Measurements from ENCODE around the gene FRMD4A.

DNA sequence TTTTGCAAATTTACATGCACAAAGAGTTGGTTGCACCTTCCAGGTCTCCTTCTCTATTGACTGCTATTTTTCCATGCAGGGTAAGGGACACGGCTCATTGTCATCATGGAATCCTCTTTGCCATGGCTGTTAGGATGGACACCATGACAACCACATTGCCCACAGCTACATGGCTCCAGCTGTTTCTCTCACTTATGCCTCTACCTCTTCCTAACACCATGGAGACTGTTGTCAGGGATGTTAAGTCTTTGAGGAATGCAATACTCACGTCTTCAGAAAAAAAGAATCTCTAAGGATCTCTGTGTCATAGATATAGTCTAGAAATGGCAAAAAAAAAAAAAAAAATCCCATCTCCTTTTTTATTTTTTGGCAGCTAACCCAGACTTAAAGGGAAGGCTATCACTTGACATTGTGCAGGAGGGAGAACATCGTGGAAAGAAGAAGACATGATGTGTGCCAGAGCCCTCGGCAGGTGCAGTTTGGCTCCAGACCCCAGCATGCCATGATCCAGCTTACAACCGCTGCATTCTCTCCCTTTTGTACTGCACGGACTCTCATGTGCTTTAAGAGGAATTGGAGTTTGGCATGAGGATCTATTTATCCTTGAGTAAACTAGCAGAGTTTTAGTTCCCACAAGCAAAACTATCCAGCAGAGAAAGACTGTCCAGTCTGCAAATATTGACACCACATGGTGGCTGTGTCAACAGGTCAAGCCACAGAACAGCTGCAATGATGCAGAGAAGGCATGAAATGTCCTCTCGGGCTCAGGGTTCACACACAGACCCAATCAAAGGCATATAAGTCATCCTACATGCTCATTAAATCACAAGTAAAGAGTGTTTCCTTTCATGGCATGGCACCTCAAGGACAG is 70.8 kb downstream of the FRMD4A start:
- TF ChIP-seq, protein P1, sequence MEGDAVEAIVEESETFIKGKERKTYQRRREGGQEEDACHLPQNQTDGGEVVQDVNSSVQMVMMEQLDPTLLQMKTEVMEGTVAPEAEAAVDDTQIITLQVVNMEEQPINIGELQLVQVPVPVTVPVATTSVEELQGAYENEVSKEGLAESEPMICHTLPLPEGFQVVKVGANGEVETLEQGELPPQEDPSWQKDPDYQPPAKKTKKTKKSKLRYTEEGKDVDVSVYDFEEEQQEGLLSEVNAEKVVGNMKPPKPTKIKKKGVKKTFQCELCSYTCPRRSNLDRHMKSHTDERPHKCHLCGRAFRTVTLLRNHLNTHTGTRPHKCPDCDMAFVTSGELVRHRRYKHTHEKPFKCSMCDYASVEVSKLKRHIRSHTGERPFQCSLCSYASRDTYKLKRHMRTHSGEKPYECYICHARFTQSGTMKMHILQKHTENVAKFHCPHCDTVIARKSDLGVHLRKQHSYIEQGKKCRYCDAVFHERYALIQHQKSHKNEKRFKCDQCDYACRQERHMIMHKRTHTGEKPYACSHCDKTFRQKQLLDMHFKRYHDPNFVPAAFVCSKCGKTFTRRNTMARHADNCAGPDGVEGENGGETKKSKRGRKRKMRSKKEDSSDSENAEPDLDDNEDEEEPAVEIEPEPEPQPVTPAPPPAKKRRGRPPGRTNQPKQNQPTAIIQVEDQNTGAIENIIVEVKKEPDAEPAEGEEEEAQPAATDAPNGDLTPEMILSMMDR (IDR thresholded peaks at IDR 0.05; ENCODE audit: borderline replicate concordance, extremely low read depth, low read length, poor library complexity, severe bottlenecking): no peak
- TF ChIP-seq EZH2 (IDR thresholded peaks at IDR 0.05; ENCODE audit: borderline replicate concordance, low read depth, low read length, severe bottlenecking): no peak
